A673 (cell line): Measurements from ENCODE around the gene PAX3.

ENCODE experiments used
- EZH2 ChIP-seq: fragments of 200-600 bp; sonication (generic); IDR thresholded peaks from 2 replicates; pipeline ENCODE4 v1.6.1; 2017; ENCODE audit warnings: borderline replicate concordance, low read depth, mild to moderate bottlenecking, mixed read lengths, antibody characterized with exemption, low read length; ENCODE audit not compliant: poor library complexity, severe bottlenecking
- TF ChIP-seq, protein P1 (sequence below): fragments of 300-800, 200-600 bp; sonication (generic); conservative IDR thresholded peaks from 2 replicates; pipeline ENCODE4 v1.5.1; 2017; ENCODE audit warnings: low read depth, mild to moderate bottlenecking, antibody characterized with exemption, low read length, moderate library complexity, mixed read lengths

DNA sequence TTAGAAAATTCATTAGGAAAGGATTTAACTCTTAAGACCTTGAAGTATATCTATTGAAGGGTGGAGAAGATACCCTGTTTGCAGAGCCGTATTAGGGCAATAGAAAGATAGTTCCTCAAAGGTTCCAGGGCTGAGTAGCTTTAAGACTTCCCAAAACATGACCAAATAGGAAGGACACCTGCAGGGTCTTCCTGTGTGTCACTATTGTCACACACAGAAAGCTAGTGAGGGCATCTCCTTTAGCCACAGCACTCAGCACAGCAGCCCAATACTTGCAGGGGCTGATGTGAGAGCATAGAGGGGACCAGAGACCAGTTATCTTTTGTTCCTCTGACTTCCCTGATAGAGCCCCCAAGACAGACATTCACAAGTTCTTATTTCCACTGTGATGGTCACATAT lies 93.7 kb downstream of the PAX3 start:
- TF ChIP-seq, protein P1, sequence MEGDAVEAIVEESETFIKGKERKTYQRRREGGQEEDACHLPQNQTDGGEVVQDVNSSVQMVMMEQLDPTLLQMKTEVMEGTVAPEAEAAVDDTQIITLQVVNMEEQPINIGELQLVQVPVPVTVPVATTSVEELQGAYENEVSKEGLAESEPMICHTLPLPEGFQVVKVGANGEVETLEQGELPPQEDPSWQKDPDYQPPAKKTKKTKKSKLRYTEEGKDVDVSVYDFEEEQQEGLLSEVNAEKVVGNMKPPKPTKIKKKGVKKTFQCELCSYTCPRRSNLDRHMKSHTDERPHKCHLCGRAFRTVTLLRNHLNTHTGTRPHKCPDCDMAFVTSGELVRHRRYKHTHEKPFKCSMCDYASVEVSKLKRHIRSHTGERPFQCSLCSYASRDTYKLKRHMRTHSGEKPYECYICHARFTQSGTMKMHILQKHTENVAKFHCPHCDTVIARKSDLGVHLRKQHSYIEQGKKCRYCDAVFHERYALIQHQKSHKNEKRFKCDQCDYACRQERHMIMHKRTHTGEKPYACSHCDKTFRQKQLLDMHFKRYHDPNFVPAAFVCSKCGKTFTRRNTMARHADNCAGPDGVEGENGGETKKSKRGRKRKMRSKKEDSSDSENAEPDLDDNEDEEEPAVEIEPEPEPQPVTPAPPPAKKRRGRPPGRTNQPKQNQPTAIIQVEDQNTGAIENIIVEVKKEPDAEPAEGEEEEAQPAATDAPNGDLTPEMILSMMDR: no peak
- TF ChIP-seq EZH2: no peak
